Chondrocyte (in vitro differentiated cells): ENCODE data around the gene GRK3. TPM values are rescaled to one million over a fixed set of nuclear protein-coding genes. Genes with fewer than 3 reads are reported as not detected.
"Not testable (repeated sequence)": the region's sequence is repeated elsewhere in the genome, so short reads cannot be mapped to it uniquely, and the experiment has no call there.

Source experiments
- DNase-seq: peaks from one replicate; pipeline ENCODE4 v3.0.0; 2021; ENCODE audit warnings: mixed read lengths, low spot score
- H3K27ac Mint-ChIP-seq: one replicate; pipeline ENCODE4 v1.8.0; 2021; ENCODE audit warnings: mild to moderate bottlenecking, moderate library complexity, mixed read lengths; ENCODE audit not compliant: unreplicated experiment
- H3K27me3 Mint-ChIP-seq: 2 replicates; pipeline ENCODE4 v1.8.0; 2021; ENCODE audit warnings: low read depth, mixed read lengths
- H3K36me3 Mint-ChIP-seq: 2 replicates; pipeline ENCODE4 v1.8.0; 2021; ENCODE audit warnings: low read depth, mixed read lengths
- H3K4me1 Mint-ChIP-seq: 2 replicates; pipeline ENCODE4 v1.8.0; 2021; ENCODE audit warnings: low read depth, mild to moderate bottlenecking, mixed read lengths
- H3K4me3 Mint-ChIP-seq: one replicate; pipeline ENCODE4 v1.8.0; 2021; ENCODE audit warnings: mild to moderate bottlenecking, moderate library complexity, mixed read lengths; ENCODE audit not compliant: unreplicated experiment
- H3K9me3 Mint-ChIP-seq: 2 replicates; pipeline ENCODE4 v1.8.0; 2021; ENCODE audit warnings: low read depth, mixed read lengths
- long read RNA-seq: library from polyadenylated mRNA; stranded (forward); transcript quantifications from one replicate; pipeline ENCODE4 v2.0.0, GENCODE V29; 2021
- total RNA-seq: library from RNA; stranded (reverse); gene quantifications from 3 replicates; pipeline ENCODE4 v1.2.1, GENCODE V29; 2021
- TF ChIP-seq, protein P1 (sequence below): fragments of 200-600 bp; sonication (generic); IDR thresholded peaks from 2 replicates; pipeline ENCODE4 v1.5.0; 2021; ENCODE audit warnings: antibody characterized with exemption, mild to moderate bottlenecking, moderate library complexity

GRK3 gene
- total RNA-seq = 2.0 to 3.6 TPM (median 2.4 TPM) in 3 replicates
- long read RNA-seq, full-length matches to known transcripts = 1 of 2 reads
- long read RNA-seq, partial matches to known transcripts = 1 of 2 reads
- long read RNA-seq, other reads (novel, unspliced or antisense) = 0 of 2 reads

DNA sequence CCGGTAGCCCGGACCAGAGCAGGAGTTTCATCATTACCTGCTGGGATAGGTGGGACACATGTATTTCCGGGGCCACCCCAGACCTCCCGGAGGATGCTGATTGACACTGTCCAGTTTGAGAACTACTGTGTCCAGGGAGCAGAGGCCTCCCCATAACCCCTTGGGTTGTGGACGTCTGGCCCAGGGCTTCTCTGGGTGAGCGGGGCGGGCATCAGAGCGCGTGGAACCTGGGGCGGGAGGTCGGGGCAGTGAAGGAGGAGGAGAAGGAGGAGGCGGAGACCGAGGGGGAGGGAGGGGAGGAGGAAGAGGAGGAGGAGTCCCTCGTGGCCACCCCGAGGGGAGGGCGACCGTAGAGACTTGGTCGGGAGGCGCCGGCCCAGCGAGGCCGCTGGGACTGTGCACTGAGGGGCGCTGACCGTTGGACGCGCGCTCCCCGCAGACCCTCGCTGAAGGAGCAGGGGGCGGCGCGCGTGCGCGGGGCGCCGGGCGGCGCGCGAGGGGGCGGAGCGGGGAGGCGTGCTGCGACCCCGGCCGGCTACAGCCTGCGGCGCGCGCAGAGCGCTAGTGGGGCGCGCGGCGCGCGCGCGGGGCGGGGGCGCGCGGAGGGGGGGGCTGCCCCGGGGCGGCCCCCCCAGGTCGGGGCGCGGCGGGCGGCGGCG lies at the start of gene GRK3:
Gene GRK3 (plus strand): TSS at position 356 of the 659 bp plus-strand sequence. CDS start 366 bp downstream, outside the sequence.
- Mint-ChIP-seq H3K9me3 (peaks cover 7% of the 10 kb centered on the region), H3K36me3 (no peaks in the 10 kb centered on the region), H3K4me3 (peak within 1 kb of the TSS; percentile 86), H3K27ac (no peak within 1 kb of the TSS), H3K27me3 (peaks cover 5% of the 10 kb centered on the region), H3K4me1 (peaks cover 18% of the 10 kb centered on the region)
- no peak for DNase-seq
- TF ChIP-seq, protein P1, sequence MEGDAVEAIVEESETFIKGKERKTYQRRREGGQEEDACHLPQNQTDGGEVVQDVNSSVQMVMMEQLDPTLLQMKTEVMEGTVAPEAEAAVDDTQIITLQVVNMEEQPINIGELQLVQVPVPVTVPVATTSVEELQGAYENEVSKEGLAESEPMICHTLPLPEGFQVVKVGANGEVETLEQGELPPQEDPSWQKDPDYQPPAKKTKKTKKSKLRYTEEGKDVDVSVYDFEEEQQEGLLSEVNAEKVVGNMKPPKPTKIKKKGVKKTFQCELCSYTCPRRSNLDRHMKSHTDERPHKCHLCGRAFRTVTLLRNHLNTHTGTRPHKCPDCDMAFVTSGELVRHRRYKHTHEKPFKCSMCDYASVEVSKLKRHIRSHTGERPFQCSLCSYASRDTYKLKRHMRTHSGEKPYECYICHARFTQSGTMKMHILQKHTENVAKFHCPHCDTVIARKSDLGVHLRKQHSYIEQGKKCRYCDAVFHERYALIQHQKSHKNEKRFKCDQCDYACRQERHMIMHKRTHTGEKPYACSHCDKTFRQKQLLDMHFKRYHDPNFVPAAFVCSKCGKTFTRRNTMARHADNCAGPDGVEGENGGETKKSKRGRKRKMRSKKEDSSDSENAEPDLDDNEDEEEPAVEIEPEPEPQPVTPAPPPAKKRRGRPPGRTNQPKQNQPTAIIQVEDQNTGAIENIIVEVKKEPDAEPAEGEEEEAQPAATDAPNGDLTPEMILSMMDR = no peak

- Mint-ChIP-seq H3K9me3 (peaks cover 7% of the 10 kb centered on the region), H3K4me1 (no peaks in the 10 kb centered on the region), H3K36me3 (peaks cover 9% of the 10 kb centered on the region), H3K27me3 (no peaks in the 10 kb centered on the region), H3K27ac (no peak overlapping the region), H3K4me3 (no peak overlapping the region)
- DNase-seq = no peak
- TF ChIP-seq, protein P1 = no peak
Measured at GRCh38 chr22:25518000-25518663, 46.3 kb upstream of the GRK3 start.

- Mint-ChIP-seq H3K27ac (no peak overlapping the region), H3K9me3 (peaks cover 32% of the 10 kb centered on the region), H3K27me3 (no peaks in the 10 kb centered on the region), H3K4me3 (no peak overlapping the region), H3K4me1 (peaks cover 9% of the 10 kb centered on the region), H3K36me3 (peaks cover 13% of the 10 kb centered on the region)
- TF ChIP-seq, protein P1 = no peak
- no peak for DNase-seq
Measured at GRCh38 chr22:25525376-25525775, 39.1 kb upstream of the GRK3 start.

GRCh38 chr22:25525804-25526584 lies 38.5 kb upstream of the GRK3 start:
- not testable (repeated sequence) for H3K4me3 Mint-ChIP-seq, DNase-seq, H3K4me1 Mint-ChIP-seq, H3K27ac Mint-ChIP-seq, H3K27me3 Mint-ChIP-seq
- Mint-ChIP-seq H3K9me3 (peaks cover 36% of the 10 kb centered on the region), H3K36me3 (peaks cover 13% of the 10 kb centered on the region)

- not testable (repeated sequence) for DNase-seq, H3K27me3 Mint-ChIP-seq, H3K4me3 Mint-ChIP-seq, H3K36me3 Mint-ChIP-seq, H3K4me1 Mint-ChIP-seq, H3K27ac Mint-ChIP-seq
- peaks cover 29% of the 10 kb centered on the region for H3K9me3 Mint-ChIP-seq
Measured at GRCh38 chr22:25527016-25527415, 37.5 kb upstream of the GRK3 start.

DNA sequence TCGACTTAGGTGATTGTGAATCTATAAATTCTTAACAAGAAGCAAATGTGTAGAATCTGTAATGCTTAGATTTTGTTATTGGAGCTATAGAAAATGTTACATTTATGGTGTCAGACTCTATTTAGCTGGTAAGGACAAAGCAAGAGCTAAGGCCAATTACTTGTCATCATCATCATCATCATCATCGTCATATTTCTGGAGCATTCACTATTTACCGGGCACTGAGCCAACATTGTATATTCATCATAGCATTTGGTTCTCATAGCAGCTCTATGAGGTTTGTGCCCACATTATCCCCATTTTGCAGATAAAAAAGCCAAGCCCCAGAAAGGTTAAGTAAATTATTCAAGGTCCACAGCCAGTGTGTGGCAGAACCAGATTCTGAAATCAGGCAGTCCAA lies 36.4 kb upstream of the GRK3 start:
- H3K36me3 Mint-ChIP-seq, H3K4me3 Mint-ChIP-seq, DNase-seq, H3K27me3 Mint-ChIP-seq, H3K27ac Mint-ChIP-seq, H3K4me1 Mint-ChIP-seq: not testable (repeated sequence)
- H3K9me3 Mint-ChIP-seq = peaks cover 29% of the 10 kb centered on the region

DNA sequence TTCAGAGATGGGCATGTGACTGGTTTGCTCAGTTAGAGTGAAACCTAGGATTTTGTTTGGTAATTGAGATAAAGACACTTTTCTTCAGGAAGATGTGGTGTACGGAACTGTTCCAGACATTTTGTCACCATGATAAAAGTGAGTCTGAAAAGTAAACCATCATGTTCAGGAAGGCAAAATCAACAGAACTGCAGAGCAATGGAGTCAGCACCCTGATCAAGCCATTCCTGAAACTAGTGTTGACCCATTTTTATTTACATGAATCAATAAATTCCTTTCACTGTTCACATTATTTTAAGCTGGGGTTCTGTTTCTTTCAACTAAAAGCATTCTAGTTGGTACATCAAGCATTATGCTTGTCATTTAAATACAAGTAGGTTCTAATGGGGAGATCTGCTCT lies 35.4 kb upstream of the GRK3 start:
- DNase-seq, H3K4me1 Mint-ChIP-seq, H3K4me3 Mint-ChIP-seq, H3K36me3 Mint-ChIP-seq, H3K27ac Mint-ChIP-seq, H3K27me3 Mint-ChIP-seq: not testable (repeated sequence)
- peaks cover 29% of the 10 kb centered on the region for H3K9me3 Mint-ChIP-seq

DNA sequence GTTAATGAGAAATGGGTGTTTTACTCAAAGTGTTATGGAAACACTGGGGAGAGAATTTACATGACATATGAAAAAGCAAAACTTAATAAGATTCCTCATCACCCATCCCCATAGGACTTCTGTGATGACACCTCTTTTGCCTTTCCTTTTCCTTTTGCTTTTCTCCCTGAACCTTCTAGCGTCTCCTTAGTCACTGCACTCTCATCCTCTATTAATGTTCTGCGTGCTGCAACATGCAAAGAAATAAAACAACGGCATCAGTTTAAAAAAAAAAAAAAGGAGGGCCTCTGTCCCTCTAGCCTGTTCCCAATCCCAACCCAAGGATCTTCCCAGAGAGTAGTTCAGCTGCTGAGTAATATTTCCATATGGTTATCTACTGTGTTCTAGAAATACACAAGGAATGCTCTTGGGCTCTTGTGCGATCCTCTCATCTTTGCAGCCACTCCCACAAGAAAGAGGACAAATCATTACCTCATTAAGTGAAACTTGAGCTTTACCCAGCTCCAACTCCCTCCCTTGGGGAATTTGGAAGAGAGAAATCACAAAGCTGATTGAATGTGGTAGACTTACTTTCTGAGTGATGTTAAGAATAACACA lies 34.8 kb upstream of the GRK3 start:
- peaks cover 27% of the 10 kb centered on the region for H3K9me3 Mint-ChIP-seq
- H3K27ac Mint-ChIP-seq, H3K4me3 Mint-ChIP-seq, H3K4me1 Mint-ChIP-seq, H3K27me3 Mint-ChIP-seq, DNase-seq, H3K36me3 Mint-ChIP-seq: not testable (repeated sequence)

GRCh38 chr22:25531677-25532076 lies 32.8 kb upstream of the GRK3 start:
- H3K4me1 Mint-ChIP-seq, H3K36me3 Mint-ChIP-seq, H3K4me3 Mint-ChIP-seq, DNase-seq, H3K27me3 Mint-ChIP-seq, H3K27ac Mint-ChIP-seq: not testable (repeated sequence)
- H3K9me3 Mint-ChIP-seq = peaks cover 19% of the 10 kb centered on the region
